Activated CD4-positive, alpha-beta T cell treated with anti-CD3 and anti-CD28 coated beads, Interleukin-2, Interleukin-6, amounts not matched to agents 100 ng/mL and 50 ng/mL, durations not matched to agents 16 hours and 8 hours (primary cell): Measurements from ENCODE around the gene UBE2D1.
A peak's percentile ranks its signal among the peaks of the same experiment; 100 is the strongest.

Experiments
- DNase-seq: peaks from one replicate; pipeline ENCODE4 v3.0.0-alpha.2; 2020

The UBE2D1 gene

DNA sequence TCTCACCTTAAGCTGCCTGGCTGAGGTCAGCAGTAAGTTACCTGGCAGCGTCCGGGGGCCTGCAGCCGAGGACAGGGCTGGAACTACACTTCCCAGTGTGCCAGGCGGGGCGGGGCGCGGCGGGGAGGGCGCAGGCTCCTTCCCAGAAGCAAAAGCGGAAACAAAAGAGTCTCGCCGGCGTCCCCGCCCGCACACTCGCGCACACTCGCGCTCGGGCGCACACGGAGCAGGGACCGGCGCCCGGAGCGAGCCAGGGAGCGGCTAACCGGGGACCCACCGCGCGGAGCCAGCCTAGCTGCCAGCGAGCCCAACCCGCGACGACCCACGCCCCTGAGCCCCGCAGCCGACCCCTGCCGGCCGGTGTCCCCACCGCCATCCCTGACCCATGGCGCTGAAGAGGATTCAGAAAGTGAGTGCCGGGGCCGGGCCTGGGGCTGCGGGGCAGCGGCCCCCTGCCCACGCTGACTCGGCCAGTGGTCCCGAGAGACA lies at the start of gene UBE2D1:
TSS of gene UBE2D1 (plus strand) at position 190 of the 489 bp plus-strand sequence. CDS start at position 386, 196 bp downstream.
- peak; percentile 90 for DNase-seq

DNA sequence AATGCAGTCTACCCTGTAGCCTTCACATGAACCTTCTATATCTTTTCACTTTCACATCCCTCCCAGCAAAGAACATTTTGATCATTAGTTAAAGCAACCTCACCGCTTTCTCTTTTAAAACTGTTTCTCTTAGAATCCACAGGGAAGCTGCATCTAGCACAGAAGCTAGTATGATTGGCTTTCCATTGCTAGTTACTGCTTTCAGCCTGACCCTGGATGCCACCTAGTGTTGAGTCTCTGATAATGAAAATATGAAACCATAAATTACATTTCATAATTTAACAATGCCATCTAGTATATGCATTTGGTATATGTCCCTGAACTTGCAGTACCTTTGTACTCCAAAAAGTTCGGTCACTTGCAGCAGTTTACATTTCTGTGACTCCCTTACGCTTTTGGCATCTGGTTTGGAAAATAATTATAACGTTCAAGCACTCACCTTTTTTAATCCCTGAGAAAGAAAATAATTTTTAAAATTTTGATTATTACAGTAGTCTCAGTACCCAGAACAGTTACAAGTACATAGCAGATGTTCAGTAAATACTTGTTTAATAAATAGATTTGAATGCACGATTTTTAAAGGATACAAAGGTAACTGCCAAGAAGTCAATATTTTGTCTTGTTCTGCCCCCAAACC lies 43.1 kb upstream of the UBE2D1 start:
- DNase-seq, result peak; percentile 49

DNA sequence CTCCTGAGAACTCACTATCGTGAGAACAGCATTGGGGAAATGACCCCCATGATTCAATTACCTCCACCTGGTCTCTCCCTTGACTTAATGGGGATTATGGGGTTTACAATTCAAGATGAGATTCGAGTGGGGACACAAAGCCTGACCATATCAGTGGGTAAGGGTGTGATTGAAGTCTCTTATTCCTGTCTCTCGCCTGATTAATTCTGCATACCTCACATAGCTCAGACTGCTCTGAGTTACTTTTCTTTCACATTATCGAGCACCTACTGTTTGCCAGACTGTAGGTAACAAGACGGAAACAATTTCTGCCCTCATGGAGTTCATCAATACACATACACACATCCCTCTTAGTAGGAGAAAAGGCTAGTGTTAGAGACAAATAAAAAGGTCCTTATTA lies 40.8 kb upstream of the UBE2D1 start:
- no peak for DNase-seq

DNA sequence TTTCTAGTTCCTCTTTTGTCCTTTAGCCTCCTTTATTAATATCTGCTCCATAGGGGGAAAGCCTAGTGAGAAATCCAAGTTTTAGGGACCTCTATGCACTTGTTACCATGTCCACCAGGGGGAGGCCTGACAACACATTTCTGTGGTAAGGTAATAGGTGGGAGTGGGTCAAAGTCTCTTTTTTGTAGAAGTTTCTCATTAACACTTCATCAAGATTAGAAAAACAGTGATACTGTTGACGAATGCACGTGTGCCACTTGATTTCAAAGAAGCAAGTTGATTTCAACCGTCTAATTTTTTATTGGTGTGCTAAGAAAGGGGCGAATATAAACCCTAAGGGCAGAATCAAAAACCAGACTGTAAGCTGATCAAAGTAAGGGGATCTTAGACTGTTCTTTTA lies 35.2 kb upstream of the UBE2D1 start:
- DNase-seq, result peak; percentile 62

DNA sequence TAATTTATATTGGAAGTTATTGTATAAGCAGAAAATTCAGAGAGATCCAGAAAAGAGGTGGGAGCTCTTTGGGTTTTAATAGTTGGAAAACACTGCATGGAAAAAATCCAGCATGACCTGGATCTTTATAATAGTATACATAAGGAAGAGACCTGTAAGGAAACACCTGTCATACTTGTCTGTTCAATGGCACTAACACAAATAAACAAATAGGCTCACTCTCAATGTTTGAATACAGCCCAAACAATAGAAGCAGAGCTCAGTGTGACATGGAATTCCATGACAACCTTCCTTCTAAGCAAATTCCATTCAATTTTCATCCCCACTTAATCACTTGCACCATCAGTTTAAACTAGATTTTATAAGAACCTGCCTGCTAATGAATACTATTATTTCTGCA lies 34.1 kb upstream of the UBE2D1 start:
- DNase-seq, result no peak

DNA sequence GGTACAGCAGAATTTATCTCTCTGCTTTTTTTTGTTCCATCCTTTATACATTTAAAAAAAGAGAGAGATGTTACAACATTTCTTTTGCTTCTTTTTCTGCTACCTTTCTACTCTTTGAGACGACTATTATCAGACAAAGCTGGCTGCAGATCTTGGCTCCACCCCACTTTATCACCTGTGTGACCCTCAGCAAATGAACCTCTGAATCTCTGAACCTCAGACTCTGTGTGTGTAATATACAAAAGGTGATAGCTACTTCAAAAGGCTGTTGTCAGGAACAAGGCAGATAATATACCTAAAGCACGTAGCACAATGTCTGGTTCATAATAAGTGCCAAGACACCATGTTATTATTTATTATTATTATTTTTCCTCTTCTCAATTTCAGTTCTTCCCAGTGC lies 32.6 kb upstream of the UBE2D1 start:
- DNase-seq, result no peak

DNA sequence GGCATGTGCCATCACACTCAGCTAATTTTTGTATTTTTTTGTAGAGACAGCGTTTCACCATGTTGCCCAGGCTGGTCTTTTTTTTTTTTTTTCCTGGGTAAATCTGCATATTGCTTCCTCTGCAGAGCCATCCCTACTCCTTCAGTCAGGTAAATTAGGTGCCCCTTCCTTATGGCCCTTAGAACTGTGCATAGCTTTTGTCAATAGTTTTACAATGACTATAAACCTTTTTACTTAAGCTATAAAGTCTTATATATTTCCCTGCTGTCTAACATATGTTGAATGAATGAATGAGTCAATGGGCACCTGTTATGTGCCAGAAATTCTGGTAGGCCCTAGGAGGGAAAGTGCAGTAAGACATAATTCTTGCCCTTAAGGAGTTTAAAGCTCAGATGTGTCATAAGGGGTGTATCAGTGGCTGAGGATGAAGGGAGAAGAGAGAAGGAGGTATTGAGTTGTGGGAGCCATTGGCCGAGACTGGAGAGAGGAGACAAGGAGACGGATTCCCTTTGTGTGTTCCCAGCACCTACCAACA lies 30.6 kb upstream of the UBE2D1 start:
- DNase-seq, result no peak

DNA sequence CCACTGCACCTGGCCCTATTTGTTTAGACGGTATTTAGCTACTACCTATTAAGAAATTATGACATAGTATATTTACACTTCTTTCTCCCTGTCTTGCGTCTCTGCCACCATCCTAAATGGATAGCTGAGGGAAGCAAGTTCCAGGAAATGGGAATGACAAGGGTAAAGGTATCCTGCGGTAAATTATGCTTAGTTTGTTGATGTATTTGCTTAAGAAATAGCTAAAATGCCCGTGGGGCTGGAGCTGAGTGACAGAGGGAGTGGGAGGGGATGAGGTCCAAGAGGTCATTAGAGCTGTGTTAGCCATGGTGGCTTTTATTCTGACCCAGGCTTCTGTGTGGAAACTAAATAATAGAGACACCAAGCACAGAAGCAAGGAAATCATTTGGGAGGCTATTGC lies 29.0 kb upstream of the UBE2D1 start:
- no peak for DNase-seq

DNA sequence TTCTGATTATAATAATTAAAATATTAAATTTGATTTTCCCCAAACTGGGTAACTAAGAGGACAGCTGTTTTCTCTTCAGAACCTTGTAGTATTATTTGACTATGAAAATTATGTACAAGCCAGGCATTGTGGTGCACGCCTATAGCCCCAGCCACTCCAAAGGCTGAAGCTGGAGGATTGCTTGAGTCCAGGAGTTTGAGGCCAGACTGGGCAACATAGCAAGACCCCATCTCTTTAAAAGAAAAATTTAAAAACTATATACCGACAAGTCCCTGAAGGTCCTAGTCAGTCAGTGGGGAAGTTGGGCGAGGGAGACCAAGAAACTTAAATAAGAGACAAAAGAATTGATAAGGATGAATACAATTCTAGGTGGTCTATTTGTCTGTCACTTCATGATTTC lies 27.1 kb upstream of the UBE2D1 start:
- no peak for DNase-seq

DNA sequence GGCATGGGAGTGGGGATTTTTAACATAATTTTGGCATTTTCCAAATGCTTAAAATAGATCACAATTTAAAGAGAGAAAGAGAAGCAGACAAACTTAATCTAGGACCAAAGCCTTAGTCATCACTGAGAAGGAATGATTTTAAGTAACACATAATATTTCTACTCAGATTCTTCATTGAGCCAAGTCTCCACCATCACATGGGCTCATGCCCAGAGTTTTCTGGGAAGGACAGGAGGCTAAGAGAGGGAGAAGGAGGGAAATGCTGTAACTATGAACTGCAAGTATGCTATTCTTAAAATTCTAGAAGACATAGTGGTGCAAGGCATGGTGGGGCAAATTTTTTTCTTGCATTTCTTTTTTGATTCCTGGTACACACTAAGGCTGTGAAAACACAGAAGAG lies 23.8 kb upstream of the UBE2D1 start:
- no peak for DNase-seq

DNA sequence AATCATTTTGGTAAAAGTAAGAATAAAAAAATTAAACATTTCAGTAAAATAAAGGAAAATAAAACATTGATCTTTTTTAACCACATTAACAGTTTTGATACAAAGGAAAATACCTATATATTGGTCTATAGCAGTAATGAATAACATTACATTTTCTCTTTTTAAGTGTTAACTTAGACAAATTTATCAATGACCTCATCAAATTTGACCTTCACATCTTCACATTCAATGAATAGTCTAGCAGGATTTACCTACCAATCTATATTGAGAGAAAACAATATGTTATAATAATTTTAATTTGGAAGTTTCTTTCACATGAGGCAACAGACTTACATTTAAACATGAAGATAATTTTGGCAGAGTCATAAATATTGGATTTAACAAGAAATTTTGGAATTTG lies 17.9 kb upstream of the UBE2D1 start:
- no peak for DNase-seq

DNA sequence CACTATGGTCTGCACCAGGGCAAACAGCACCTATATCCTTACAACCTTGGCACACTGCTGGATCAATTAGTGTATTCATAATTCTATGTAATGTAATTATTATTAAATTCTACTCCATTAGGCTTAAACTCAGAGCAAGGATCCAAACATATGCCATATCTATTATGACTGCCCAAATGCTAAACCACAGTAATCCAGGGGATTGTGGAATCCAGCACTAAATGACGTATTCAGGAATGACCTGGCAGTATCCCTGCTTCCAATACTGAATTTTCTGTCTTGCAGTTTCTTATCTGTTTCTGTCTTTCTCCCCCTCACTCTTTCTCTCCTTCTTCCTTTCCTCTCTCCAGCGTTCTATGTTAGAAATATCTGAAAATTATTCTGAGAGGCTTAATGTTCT lies 16.5 kb upstream of the UBE2D1 start:
- DNase-seq, result no peak

DNA sequence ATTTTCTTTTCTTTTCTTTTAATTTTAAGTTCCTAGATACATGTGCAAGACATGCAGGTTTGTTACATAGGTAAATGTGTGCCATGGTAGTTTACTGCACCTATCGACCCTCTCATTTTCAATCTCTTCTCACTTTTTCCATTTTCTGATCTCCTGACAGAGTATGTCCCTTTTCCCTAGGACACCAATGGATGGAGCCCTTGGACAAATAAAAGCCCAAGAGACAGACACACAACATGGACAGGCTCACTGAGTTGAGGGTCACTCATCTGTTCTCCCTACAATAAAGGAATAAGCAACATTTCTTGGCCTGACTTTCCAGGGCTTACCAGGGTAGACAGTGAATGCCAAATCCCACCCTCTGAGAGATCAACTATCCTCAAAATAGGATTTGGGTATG lies 15.2 kb upstream of the UBE2D1 start:
- no peak for DNase-seq

DNA sequence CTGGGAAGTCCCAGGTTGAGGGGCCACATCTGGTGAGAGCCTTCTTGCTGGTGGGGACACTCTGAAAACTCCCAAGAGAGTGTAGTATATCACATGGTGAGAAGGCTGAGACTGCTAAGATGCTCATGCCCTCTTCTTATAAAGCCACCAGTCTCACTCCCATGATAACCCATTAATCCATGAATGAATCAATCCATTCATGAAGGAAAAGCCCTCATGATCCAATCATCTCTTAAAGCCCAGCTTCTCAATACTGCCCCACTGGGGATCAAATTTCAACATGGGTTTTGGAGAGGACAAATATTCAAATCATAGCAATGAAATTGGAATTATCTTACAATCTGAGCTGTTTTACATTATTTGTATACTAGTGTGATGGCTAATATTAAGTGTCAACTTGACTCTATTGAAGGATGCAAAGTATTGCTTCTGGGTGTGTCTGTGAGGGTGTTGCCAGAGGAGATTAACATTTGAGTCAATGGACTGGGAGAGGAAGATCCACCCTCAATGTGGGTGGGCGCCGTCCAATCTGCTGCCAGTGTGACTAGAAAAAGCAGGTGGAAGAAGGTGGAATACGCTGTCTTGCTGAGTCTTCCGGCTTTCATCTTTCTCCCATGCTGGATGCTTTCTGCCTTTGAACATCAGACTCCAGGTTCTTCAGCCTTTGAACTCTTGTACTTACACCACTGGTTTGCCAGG lies 14.3 kb upstream of the UBE2D1 start:
- no peak for DNase-seq

DNA sequence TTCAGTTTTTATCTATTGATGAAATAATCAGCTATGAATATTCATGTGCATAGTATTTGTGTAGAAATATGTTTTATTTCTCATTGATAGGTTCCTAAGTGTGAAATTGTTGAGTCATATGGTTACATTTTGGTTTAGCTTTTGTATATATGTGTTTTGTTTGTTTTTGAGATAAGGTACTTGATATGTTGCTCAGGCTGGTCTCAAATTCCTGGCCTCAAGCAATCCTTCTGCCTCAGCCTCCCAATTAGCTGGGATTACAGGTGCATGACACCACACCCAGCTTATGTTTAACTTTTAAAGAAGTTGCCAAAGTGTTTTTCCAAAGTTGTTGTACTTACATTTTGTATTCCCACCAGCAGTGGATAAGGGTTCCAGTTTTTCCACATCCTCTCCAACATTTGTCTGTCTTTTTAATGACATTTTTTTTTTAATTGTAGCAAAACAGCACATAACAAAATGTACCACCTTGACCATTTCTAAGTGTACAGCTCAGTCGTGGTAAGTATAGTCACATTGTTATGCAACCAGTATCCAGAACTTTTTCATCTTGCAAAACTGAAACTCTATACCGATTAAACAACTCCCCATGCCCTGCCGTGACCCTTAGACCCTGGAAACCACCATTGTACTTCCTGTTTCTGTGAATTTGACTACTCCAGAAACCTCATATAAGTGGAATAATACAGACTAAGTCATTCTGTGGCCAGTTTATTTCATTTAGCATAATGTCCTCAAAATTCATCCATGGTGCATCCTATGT lies 12.6 kb upstream of the UBE2D1 start:
- DNase-seq, result peak; percentile 9

DNA sequence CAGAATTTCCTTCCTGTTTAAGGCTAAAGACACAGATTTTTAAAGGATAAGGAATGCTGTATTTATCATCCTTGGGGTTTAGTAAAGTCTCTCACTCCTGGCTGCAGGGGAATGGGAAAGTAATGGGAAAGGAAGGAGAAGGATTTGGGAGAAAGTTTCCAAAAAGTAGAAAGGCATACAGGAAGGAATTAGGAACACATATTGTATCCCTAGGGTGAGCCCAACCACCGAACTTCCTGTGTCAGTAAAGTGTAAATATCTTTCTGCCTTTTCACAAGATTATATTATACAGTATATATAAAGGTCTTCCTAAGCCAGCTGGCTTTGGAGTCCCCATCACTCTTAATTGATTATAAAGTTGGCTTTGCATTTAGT lies 12.0 kb upstream of the UBE2D1 start:
- DNase-seq, result no peak

DNA sequence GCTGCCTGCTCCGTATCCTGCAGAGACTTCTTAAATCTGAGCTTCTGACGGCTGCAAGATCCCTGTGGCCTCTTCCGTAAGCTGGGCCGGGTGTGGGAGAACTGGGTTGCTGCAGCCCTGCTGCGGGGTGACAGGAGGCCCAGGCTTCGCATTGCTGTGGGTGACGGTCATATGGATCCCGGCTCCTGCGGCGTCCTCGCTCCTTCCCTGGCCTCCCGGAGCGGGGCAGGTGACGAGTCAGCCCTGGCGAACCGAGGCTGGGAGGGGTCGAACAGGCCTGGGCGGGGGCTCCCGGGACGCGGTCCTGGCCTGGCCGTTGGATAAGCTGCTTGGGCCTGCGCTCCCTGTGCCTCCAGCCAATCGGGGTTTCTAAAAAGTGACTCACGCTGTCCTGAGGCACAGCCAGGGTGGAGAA lies 7.8 kb upstream of the UBE2D1 start:
- no peak for DNase-seq

DNA sequence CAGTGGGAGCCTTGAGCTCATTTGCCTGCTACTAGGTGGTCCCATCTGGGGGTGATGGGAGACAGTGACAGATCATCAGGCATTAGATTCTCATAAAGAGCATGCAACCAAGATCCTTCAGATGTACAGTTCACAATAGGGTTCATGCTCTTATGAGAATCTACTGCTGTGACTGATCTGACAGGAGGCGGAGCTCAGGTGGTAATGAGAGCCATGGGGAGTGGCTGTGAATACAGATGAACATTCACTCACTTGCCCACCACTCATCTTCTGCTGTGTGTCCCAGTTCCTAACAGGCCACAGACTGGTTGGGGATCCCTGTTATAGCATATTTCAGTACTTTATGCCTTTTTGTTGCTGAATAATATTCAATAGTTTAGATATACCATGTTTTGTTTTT lies 6.6 kb upstream of the UBE2D1 start:
- no peak for DNase-seq

DNA sequence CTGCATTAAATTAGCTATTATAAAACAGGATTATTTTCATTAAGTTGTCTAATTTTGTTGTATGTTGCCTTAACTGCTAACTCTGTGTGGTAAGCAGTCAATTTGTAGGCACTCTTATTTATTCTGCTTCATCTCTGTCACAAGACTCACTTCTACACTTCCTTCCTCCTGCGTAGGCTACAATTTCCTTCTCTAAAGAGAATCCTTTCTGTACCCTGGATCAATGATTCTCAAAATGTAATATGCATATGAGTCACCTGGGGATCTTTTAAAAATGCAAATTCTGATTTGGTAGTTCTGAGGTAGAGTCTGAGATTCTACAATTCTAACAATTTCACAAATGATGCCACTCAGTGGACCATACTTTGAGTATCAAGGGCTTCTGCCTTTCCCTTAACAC lies 4.4 kb upstream of the UBE2D1 start:
- DNase-seq, result no peak

DNA sequence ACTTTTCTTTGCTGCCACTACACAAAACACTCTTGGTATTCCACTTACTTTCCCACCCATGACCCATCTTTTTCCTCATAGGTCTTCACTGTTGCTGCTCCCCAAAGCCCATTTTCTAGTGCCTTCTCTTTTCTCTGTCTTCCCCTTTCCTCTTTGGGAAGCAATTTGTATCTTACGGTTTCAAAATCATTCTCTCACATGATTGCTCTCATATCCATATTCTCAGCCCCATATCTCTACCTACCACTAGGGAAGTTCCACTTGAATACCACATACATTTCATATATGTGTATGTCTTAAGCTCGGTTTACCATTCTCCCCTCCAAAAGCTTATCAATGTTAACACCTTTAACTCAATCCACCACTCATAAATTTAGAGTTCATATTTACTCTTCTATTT lies 3.2 kb upstream of the UBE2D1 start:
- DNase-seq, result no peak

DNA sequence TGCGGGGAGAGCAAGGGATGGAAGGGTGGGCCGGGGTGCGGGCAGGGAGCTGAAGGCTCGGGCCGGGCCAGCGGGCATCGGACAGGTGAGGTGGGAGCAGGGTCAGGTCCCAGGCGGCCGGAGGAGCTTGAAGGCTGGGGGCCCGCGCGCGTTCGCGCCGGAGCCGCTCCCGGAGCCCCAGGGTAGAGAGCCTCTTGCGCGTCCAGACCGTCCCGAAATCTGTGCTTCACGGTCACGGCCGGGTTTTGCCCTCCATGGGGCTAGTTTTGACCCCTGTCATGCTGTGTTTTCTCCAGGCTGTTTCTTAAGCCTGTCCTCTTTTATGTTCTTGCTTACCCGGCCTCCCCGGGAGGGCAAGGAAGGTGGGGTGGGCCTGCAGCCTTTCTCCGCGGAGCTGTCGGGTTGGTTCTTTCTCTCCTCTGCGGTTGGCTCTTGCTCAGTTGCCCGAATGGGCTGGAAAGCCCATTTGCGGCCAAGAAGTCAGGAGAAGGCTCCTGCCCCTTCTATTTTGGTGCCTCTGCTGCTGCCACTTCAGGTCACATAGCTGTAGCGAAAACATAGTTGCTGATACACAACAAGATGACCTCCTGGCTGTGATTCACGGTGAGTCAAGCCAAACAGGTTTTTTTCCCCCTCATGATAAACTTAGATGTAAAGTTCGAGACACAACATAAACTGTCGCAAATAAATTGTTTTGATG lies 650 bp downstream of the UBE2D1 start:
- DNase-seq, result peak; percentile 10

DNA sequence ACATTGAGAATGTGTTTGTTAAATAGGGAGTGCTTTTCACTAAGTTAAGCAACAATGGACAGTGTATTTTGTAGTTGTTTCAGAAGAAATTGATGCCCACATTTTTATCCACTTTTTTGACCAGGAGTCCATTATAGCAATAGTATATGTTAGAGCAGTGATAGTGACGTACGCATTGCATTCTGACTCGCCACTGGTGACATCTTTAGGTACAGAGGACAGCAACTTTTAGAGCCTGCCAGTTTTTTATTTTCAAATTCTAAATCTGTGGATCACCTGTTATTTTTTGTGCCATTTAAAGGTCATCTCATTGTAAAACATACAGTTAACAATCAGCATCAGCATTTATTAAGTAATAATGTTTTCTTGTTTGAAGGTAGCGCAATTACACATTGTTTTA lies 1.4 kb downstream of the UBE2D1 start:
- no peak for DNase-seq

DNA sequence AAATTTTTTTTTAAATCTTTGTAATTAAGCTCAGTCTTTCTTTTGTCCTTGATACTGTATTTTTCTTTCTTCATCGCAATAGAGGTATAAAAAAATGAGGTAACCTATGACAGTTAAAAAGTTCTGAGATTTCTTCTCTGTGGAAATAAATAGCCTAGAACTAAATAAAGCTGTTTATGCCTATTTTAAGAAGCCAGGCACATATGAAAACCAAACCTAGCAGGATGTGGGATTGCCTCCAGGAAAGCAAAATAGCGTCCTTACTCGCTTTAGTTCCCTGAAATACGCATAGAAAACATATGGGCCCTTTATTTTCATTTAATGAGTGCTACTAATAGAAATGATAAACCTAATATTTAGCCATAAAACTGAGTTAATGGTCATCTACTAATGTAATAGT lies 6.6 kb downstream of the UBE2D1 start:
- no peak for DNase-seq
